K562 (cell line): ENCODE measurements around the gene ZFYVE21. TPM values are rescaled to one million over a fixed set of nuclear protein-coding genes. Genes with fewer than 3 reads are reported as not detected.

Experiments
- ATAC-seq: fragments of 200-7000 bp; cut with Tn5 transposase; 3 replicates; pipeline ENCODE4 v1.9.1; 2020; ENCODE audit warnings: moderate library complexity
- BruUV-seq: library from RNA; stranded (reverse); fragments of 400-500 nt; replicated peaks from 2 replicates; lab custom pipeline; 2021; lab: Mats Ljungman, UMichigan
- CTCF ChIA-PET: fragments of 300-600 bp; formaldehyde crosslinking; extraction: SDS; loops from one replicate; lab custom pipeline; 2021; ENCODE audit warnings: low intra/inter-chr PET ratio; lab: Yijun Ruan, JAX
- POLR2A ChIA-PET: fragments of 300-600, 350-650 bp; sonication (Branson Sonifier 250); formaldehyde crosslinking; extraction: SDS; loops from one replicate; lab custom pipeline; 2021; ENCODE audit warnings: antibody characterized with exemption, inconsistent platforms; lab: Yijun Ruan, JAX
- DNase-seq, 4 experiments: peaks; one replicate each; pipeline versions ENCODE4 v3.0.0 to v3.0.0-alpha.2; 2011 to 2018; ENCODE audit warnings: low spot score in 3 of 4, mixed read lengths in 3 of 4; ENCODE audit errors: extremely low read depth in 1 of 4
- FAIRE-seq: peaks from 2 replicates; lab custom pipeline; 2011; peaks lifted over from hg19 to GRCh38; lab: Jason Lieb, UNC
- H2AFZ ChIP-seq: 2 replicates; pipeline ENCODE4 v1.6.0; 2011; ENCODE audit warnings: low read depth, low read length, control low read depth, inconsistent platforms
- H3K27ac ChIP-seq: fragments of 200-600 bp; 3 replicates; pipeline ENCODE4 v1.8.0; 2011; ENCODE audit warnings: low read depth, mild to moderate bottlenecking, control low read depth, inconsistent platforms, low read length, moderate library complexity, mixed read lengths; ENCODE audit errors: extremely low read depth
- H3K27me3 ChIP-seq, 2 experiments: fragments of 300-600 bp in 1 of 2; 2 replicates in 1 of 2; 3 replicates in 1 of 2; pipeline versions ENCODE4 v1.6.0 to v1.8.0; 2011; ENCODE audit warnings: inconsistent platforms in 2 of 2, low read length in 2 of 2, mild to moderate bottlenecking in 1 of 2, mixed read lengths in 1 of 2, moderate library complexity in 1 of 2; ENCODE audit not compliant: control insufficient read depth in 2 of 2, insufficient read depth in 2 of 2
- H3K36me3 ChIP-seq: fragments of 300-600 bp; 3 replicates; pipeline ENCODE4 v1.8.0; 2011; ENCODE audit warnings: mild to moderate bottlenecking, low read length, inconsistent platforms; ENCODE audit not compliant: control insufficient read depth, insufficient read depth
- H3K4me1 ChIP-seq, 2 experiments: fragments of 200-600 bp in 1 of 2; replicated peaks in 1 of 2; 2 replicates in 1 of 2; 3 replicates in 1 of 2; pipeline versions ENCODE4 v1.5.1 to v1.8.0; 2011; ENCODE audit warnings: inconsistent platforms in 2 of 2, low read length in 2 of 2, mild to moderate bottlenecking in 1 of 2, mixed read lengths in 1 of 2, moderate library complexity in 1 of 2; ENCODE audit not compliant: control insufficient read depth in 2 of 2, insufficient read depth in 2 of 2
- H3K4me2 ChIP-seq: 2 replicates; pipeline ENCODE4 v1.6.1; 2011; ENCODE audit warnings: low read length, control low read depth, inconsistent platforms, mixed read lengths; ENCODE audit not compliant: insufficient read depth
- H3K4me3 ChIP-seq: fragments of 200-600 bp; sonication (generic), shearing (Covaris generic); 2 replicates; pipeline ENCODE4 v1.5.1; 2016; ENCODE audit warnings: control low read depth, inconsistent platforms
- H3K79me2 ChIP-seq: fragments of 200-600 bp; 3 replicates; pipeline ENCODE4 v1.8.0; 2011; ENCODE audit warnings: low read length, inconsistent platforms; ENCODE audit not compliant: control insufficient read depth, insufficient read depth
- H3K9ac ChIP-seq, 2 experiments: 2 replicates each; pipeline versions ENCODE4 v1.6.0 to v1.6.1; 2011; ENCODE audit warnings: low read depth in 2 of 2, low read length in 2 of 2, control low read depth in 1 of 2, inconsistent platforms in 1 of 2, mild to moderate bottlenecking in 1 of 2, mixed read lengths in 1 of 2; ENCODE audit not compliant: insufficient read depth in 1 of 2
- H3K9me1 ChIP-seq: one replicate; pipeline ENCODE4 v1.6.0; 2011; ENCODE audit warnings: inconsistent platforms, mild to moderate bottlenecking, low read length, moderate library complexity; ENCODE audit not compliant: control insufficient read depth, insufficient read depth
- H3K9me3 ChIP-seq: replicated peaks from 2 replicates; pipeline ENCODE4 v1.5.1; 2011; ENCODE audit warnings: low read depth, low read length, inconsistent platforms; ENCODE audit not compliant: control insufficient read depth, insufficient read depth
- H4K20me1 ChIP-seq: replicated peaks from 2 replicates; pipeline ENCODE4 v1.6.1; 2011; ENCODE audit warnings: low read length, inconsistent platforms, mixed read lengths; ENCODE audit not compliant: control insufficient read depth, insufficient read depth
- POLR2G ChIP-seq: fragments of 200-400 bp; formaldehyde crosslinking; IDR thresholded peaks from 2 replicates; pipeline ENCODE4 v1.6.1; 2017; ENCODE audit warnings: low read depth, mild to moderate bottlenecking, antibody characterized with exemption, low read length, moderate library complexity
- RBFOX2 ChIP-seq: fragments of 200-400 bp; formaldehyde crosslinking; IDR thresholded peaks from 2 replicates; pipeline ENCODE4 v1.6.1; 2017; ENCODE audit warnings: low read depth, mild to moderate bottlenecking, low read length, moderate library complexity
- WGBS: fragments of 100-300 bp; shearing (Covaris generic); methylation state at CpG from one replicate; pipeline ENCODE4 v1.1.6; 2016; ENCODE audit warnings: low coverage, mixed read lengths; ENCODE audit not compliant: insufficient coverage; ENCODE audit errors: missing lambda C conversion rate; 5-methylcytosine and 5-hydroxymethylcytosine counted together
- in situ Hi-C: fragments of 300-500 bp; cut with MboI; formaldehyde crosslinking; loops from 4 replicates; pipeline ENCODE4 v1.15.0; 2018; ENCODE audit warnings: inconsistent platforms, mixed read lengths
- intact Hi-C: fragments of 100-400 bp; cut with micrococcal nuclease; formaldehyde crosslinking; loops from 2 replicates; pipeline ENCODE4 v1.14.2; 2022
- polyA plus RNA-seq, 8 experiments: library from polyadenylated mRNA; depleted of rRNA in 4 of 8; stranded (reverse) in 5 of 8; unstranded in 3 of 8; fragments of >200 nt; fragmentation: Nextera tagmentation in 2 of 8; fragmentation: Illumina TruSeq in 1 of 8; extraction: Ambion mirVana in 2 of 8; extraction: Trizol in 1 of 8; gene quantifications; 2 replicates each; pipeline versions ENCODE4 v1.2.1 to v1.2.3, GENCODE V29; 2011 to 2014; ENCODE audit warnings: inconsistent platforms in 1 of 8, missing spikeins in 1 of 8
- total RNA-seq, 7 experiments: library from RNA; depleted of rRNA in 6 of 7; stranded (reverse); fragments of >200 nt in 6 of 7; fragmentation: Illumina TruSeq in 2 of 7; extraction: Trizol in 2 of 7; gene quantifications; 2 replicates each; pipeline versions ENCODE4 v1.2.1 to v1.2.3, GENCODE V29; 2011 to 2021; ENCODE audit warnings: low replicate concordance in 1 of 7
- TF ChIP-seq, protein P1 (sequence below), 3 experiments: IDR thresholded peaks in 2 of 3; conservative IDR thresholded peaks in 1 of 3; 2 replicates each; pipeline ENCODE4 v1.5.1; 2011 to 2012; ENCODE audit warnings: low read length in 3 of 3, mild to moderate bottlenecking in 3 of 3, control low read depth in 2 of 3, improper control_type of control experiment in 1 of 3, inconsistent platforms in 1 of 3, low read depth in 1 of 3, mixed read lengths in 1 of 3, moderate library complexity in 1 of 3; ENCODE audit not compliant: insufficient read depth in 2 of 3

The ZFYVE21 gene
- total and polyA plus RNA-seq, 9 of the 15 experiments (the other 6 are each of a cell fraction or from before 2014, with no cell fraction given), result 0.90 to 23.1 (median 15.6) TPM

DNA sequence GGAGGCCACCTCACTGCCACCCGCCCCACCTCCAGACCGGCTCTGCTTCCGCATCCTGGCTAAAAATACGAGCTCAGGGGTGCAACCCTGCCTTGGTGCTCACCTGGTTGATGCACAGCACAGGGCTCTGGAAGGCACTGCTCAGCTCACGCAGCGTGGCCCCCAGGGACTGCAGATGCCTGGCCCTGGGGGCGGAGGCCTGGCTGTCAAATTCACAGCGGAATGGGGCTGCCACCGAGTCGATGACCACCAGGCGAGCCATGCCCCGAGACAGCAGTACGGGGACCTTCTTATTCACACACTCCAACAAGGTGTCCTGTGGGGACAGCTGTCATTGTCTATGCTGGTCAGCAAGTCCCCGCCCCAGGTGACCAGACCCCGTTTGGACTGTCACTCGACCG is 16.3 kb upstream of the ZFYVE21 start:
- Histone ChIP-seq H3K9ac (no peak overlapping the region), H3K4me3 (no peak overlapping the region), H3K27me3 (no peaks in the 10 kb centered on the region), H3K79me2 (no peaks in the 10 kb centered on the region), H3K36me3 (peaks cover 81% of the 10 kb centered on the region; the same call in 2 of the 3 replicates), H3K9me1 (no peaks in the 10 kb centered on the region), H2AFZ (no peak overlapping the region), H3K9me3 (no peaks in the 10 kb centered on the region), H4K20me1 (no peaks in the 10 kb centered on the region; the same call in 1 of the 2 replicates), H3K4me1 (peaks cover 0 to 31% of the 10 kb centered on the region in 2 experiments; a peak in 2 of 5 replicates), H3K27ac (no peak overlapping the region), H3K4me2 (no peak overlapping the region)
- BruUV-seq, result no TSS peak
- intact Hi-C loops (no loop called here), in situ Hi-C loops (no loop called here)
- FAIRE-seq, result no peak
- 81% methylated on average over 8 of the region's 17 CpGs for WGBS
- POLR2A ChIA-PET, result interaction anchor here (0.6 to 0.9 kb wide), 4 partner anchors 19 to 256 kb away, joined by 3 to 4 read pairs (median 4); no protein-coding TSS in a partner anchor
- TF ChIP-seq, protein P1, sequence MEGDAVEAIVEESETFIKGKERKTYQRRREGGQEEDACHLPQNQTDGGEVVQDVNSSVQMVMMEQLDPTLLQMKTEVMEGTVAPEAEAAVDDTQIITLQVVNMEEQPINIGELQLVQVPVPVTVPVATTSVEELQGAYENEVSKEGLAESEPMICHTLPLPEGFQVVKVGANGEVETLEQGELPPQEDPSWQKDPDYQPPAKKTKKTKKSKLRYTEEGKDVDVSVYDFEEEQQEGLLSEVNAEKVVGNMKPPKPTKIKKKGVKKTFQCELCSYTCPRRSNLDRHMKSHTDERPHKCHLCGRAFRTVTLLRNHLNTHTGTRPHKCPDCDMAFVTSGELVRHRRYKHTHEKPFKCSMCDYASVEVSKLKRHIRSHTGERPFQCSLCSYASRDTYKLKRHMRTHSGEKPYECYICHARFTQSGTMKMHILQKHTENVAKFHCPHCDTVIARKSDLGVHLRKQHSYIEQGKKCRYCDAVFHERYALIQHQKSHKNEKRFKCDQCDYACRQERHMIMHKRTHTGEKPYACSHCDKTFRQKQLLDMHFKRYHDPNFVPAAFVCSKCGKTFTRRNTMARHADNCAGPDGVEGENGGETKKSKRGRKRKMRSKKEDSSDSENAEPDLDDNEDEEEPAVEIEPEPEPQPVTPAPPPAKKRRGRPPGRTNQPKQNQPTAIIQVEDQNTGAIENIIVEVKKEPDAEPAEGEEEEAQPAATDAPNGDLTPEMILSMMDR (IDR thresholded peaks at IDR 0.05 in 2 of 3, conservative IDR thresholded peaks at IDR 0.05 in 1 of 3; ENCODE audit: insufficient read depth in 2 of 3, low read depth in 1 of 3, low read length in 3 of 3), result no peak
- TF ChIP-seq RBFOX2 (peak; percentile 13; the same call in 1 of the 2 replicates), POLR2G (peak; percentile 39; the same call in 1 of the 2 replicates)
- CTCF ChIA-PET, result no interaction called here
- no peak for ATAC-seq
- no peak for DNase-seq
